ENCODE results near the gene ATP10A. TPM values are rescaled to one million over a fixed set of nuclear protein-coding genes. Genes with fewer than 3 reads are reported as not detected.

ATP10A gene
- total and polyA plus RNA-seq, 9 of the 15 experiments (the other 6 are each of a cell fraction or from before 2014, with no cell fraction given): 0.09 TPM; not detected in 8

- Histone ChIP-seq H3K4me1 (replicated peaks in 1 of 2; ENCODE audit: control insufficient read depth in 2 of 2, insufficient read depth in 2 of 2, low read length in 2 of 2) (no peaks in the 10 kb centered on the region), H3K4me3 (no peak overlapping the region), H3K9me3 (replicated peaks; ENCODE audit: control insufficient read depth, insufficient read depth, low read depth, low read length) (no peaks in the 10 kb centered on the region), H3K36me3 (ENCODE audit: control insufficient read depth, insufficient read depth, low read length) (no peaks in the 10 kb centered on the region), H3K9me1 (ENCODE audit: control insufficient read depth, insufficient read depth, low read length) (no peaks in the 10 kb centered on the region), H3K27me3 (ENCODE audit: control insufficient read depth in 2 of 2, insufficient read depth in 2 of 2, low read length in 2 of 2) (peaks cover 7 to 48% of the 10 kb centered on the region in 2 experiments; a peak in 4 of 5 replicates), H2AFZ (ENCODE audit: low read depth, low read length) (no peak overlapping the region), H3K9ac (ENCODE audit: insufficient read depth in 1 of 2, low read depth in 2 of 2, low read length in 2 of 2) (no peak overlapping the region), H3K79me2 (ENCODE audit: control insufficient read depth, insufficient read depth, low read length) (no peaks in the 10 kb centered on the region), H3K4me2 (ENCODE audit: insufficient read depth, low read length) (no peak overlapping the region), H3K27ac (ENCODE audit: extremely low read depth, low read depth, low read length) (no peak overlapping the region), H4K20me1 (replicated peaks; ENCODE audit: control insufficient read depth, insufficient read depth, low read length) (0 out of 2 replicates have a peak, but pooled peaks cover 3% of the 10 kb centered on the region)
- CTCF ChIA-PET (ENCODE audit: low intra/inter-chr PET ratio): no interaction called here
- no peak for FAIRE-seq
- BruUV-seq (replicated peaks): no TSS peak
- WGBS (ENCODE audit: insufficient coverage, low coverage, missing lambda C conversion rate): 4% methylated on average over 4 of the region's 4 CpGs
- in situ Hi-C loops (cut with MboI) (no loop called here), intact Hi-C loops (cut with micrococcal nuclease) (no loop called here)
- DNase-seq (ENCODE audit: extremely low read depth in 1 of 4, low spot score in 3 of 4): no peak
- TF ChIP-seq SFPQ (IDR thresholded peaks at IDR 0.05; ENCODE audit: low read depth, low read length): no peak
- TF ChIP-seq POLR3A (IDR thresholded peaks at IDR 0.05; ENCODE audit: borderline replicate concordance, extremely low read depth, insufficient read depth, insufficient read length): no peak
- TF ChIP-seq MTA2 (IDR thresholded peaks at IDR 0.05; ENCODE audit: low read depth): no peak
- TF ChIP-seq DLX4 (CRISPR knock-in tag; IDR thresholded peaks at IDR 0.05): no peak
- TF ChIP-seq ZNF57 (CRISPR knock-in tag; IDR thresholded peaks at IDR 0.05): no peak
- no peak for TF ChIP-seq ZNF639 (CRISPR knock-in tag; conservative IDR thresholded peaks at IDR 0.05 in 1 of 2, IDR thresholded peaks at IDR 0.05 in 1 of 2)
- no peak for TF ChIP-seq BACH1 (tag; IDR thresholded peaks at IDR 0.05)
- TF ChIP-seq CTCFL (IDR thresholded peaks at IDR 0.05; ENCODE audit: borderline replicate concordance, insufficient read depth, low read depth, low read length, poor library complexity, severe bottlenecking): no peak
- no peak for TF ChIP-seq TRIM25 (IDR thresholded peaks at IDR 0.05; ENCODE audit: borderline replicate concordance)
- no peak for TF ChIP-seq NFRKB (IDR thresholded peaks at IDR 0.05; ENCODE audit: low read depth)
- TF ChIP-seq ZFP36 (IDR thresholded peaks at IDR 0.05; ENCODE audit: low read depth, low read length, partially characterized antibody): no peak
- no peak for TF ChIP-seq RBM39 (optimal IDR thresholded peaks at IDR 0.05; ENCODE audit: low read depth, low read length)
- TF ChIP-seq C11orf30 (IDR thresholded peaks at IDR 0.05; ENCODE audit: low read depth): no peak
- no peak for ATAC-seq
- POLR2A ChIA-PET: interaction anchor here (1.0 kb wide), 1 partner anchor 10 kb away, joined by 3 read pairs; no protein-coding TSS in a partner anchor
Measured at GRCh38 chr15:25797035-25797434, 66.1 kb downstream of the ATP10A start.
